Activated CD4-positive, CD25-positive, alpha-beta regulatory T cell treated with anti-CD3 and anti-CD28 coated beads, Interleukin-2, amount 50 U/mL, for 24 hours (primary cell): ENCODE measurements around the gene SLC22A5.
"Not testable (repeated sequence)": the region's sequence is repeated elsewhere in the genome, so short reads cannot be mapped to it uniquely, and the experiment has no call there.

Experiments
- ATAC-seq, 2 donors: fragments of 150-1000 bp; cut with Tn5 transposase; one replicate each; pipeline ENCODE4 v1.10.0; 2021; ENCODE audit warnings: mild to moderate bottlenecking in 1 of 2, moderate library complexity in 1 of 2

Gene SLC22A5

GRCh38 chr5:132428484-132429462 is 59.3 kb downstream of the SLC22A5 start:
- no peak for ATAC-seq

GRCh38 chr5:132429463-132430440 is 60.2 kb downstream of the SLC22A5 start:
- no peak for ATAC-seq

GRCh38 chr5:132430746-132431145 is 61.2 kb downstream of the SLC22A5 start:
- ATAC-seq, result no peak

- no peak for ATAC-seq
Observed at GRCh38 chr5:132431632-132432031, 62.1 kb downstream of the SLC22A5 start.

GRCh38 chr5:132433141-132433540 is 63.6 kb downstream of the SLC22A5 start:
- ATAC-seq, result no peak

GRCh38 chr5:132434416-132435286 is 65.1 kb downstream of the SLC22A5 start:
- ATAC-seq, result no peak

GRCh38 chr5:132435447-132435846 is 65.9 kb downstream of the SLC22A5 start:
- ATAC-seq, result no peak

- ATAC-seq, result no peak
Observed at GRCh38 chr5:132435886-132436285, 66.4 kb downstream of the SLC22A5 start.

GRCh38 chr5:132436936-132437335 is 67.4 kb downstream of the SLC22A5 start:
- ATAC-seq, result no peak

GRCh38 chr5:132437604-132438266 is 68.2 kb downstream of the SLC22A5 start:
- ATAC-seq, result peak; percentile 78 to 83

GRCh38 chr5:132438267-132438645 is 68.7 kb downstream of the SLC22A5 start:
- not testable (repeated sequence) for ATAC-seq

GRCh38 chr5:132438917-132439316 is 69.4 kb downstream of the SLC22A5 start:
- no peak for ATAC-seq

- ATAC-seq, result peak in 1 of 2 donors; percentile 55
Observed at GRCh38 chr5:132439521-132440089, 70.1 kb downstream of the SLC22A5 start.

GRCh38 chr5:132444061-132444460 is 74.6 kb downstream of the SLC22A5 start:
- ATAC-seq, result no peak
